NCI-H2107 (cell line): ENCODE measurements around the gene TBRG1.
"Not testable (repeated sequence)": the region's sequence is repeated elsewhere in the genome, so short reads cannot be mapped to it uniquely, and the experiment has no call there.

Experiments
- DNase-seq: peaks from one replicate; lab custom pipeline; 2025; lab: John Stamatoyannopoulos, UW

The TBRG1 gene

GRCh38 chr11:124622531-124623451, at the start of gene TBRG1:
Gene TBRG1 (plus strand): TSS chr11:124622864. CDS start chr11:124623084, 220 bp downstream.
- peak; percentile 9 for DNase-seq

- DNase-seq: no peak
These were observed 44.8 kb upstream of the TBRG1 start for GRCh38 chr11:124577716-124578427.

- DNase-seq: no peak
These were observed 43.9 kb upstream of the TBRG1 start for GRCh38 chr11:124578761-124579160.

- DNase-seq: no peak
These were observed 40.8 kb upstream of the TBRG1 start for GRCh38 chr11:124581817-124582216.

- DNase-seq: no peak
These were observed 40.1 kb upstream of the TBRG1 start for GRCh38 chr11:124582565-124582964.

GRCh38 chr11:124583781-124584180, 38.9 kb upstream of the TBRG1 start:
- DNase-seq: no peak

- no peak for DNase-seq
These were observed 37.8 kb upstream of the TBRG1 start for GRCh38 chr11:124584681-124585372.

- DNase-seq: no peak
These were observed 36.3 kb upstream of the TBRG1 start for GRCh38 chr11:124586238-124586860.

GRCh38 chr11:124591430-124591829, 31.2 kb upstream of the TBRG1 start:
- DNase-seq: no peak

GRCh38 chr11:124592627-124593026, 30.0 kb upstream of the TBRG1 start:
- DNase-seq: no peak

GRCh38 chr11:124595302-124595701, 27.4 kb upstream of the TBRG1 start:
- no peak for DNase-seq

GRCh38 chr11:124597626-124598025, 25.0 kb upstream of the TBRG1 start:
- no peak for DNase-seq

- no peak for DNase-seq
These were observed 21.9 kb upstream of the TBRG1 start for GRCh38 chr11:124600621-124601320.

GRCh38 chr11:124602193-124602592, 20.5 kb upstream of the TBRG1 start:
- no peak for DNase-seq

- DNase-seq: not testable (repeated sequence)
These were observed 19.9 kb upstream of the TBRG1 start for GRCh38 chr11:124602723-124603122.

- DNase-seq: no peak
These were observed 16.9 kb upstream of the TBRG1 start for GRCh38 chr11:124605719-124606118.

GRCh38 chr11:124608147-124608546, 14.5 kb upstream of the TBRG1 start:
- no peak for DNase-seq

- DNase-seq: no peak
These were observed 12.4 kb upstream of the TBRG1 start for GRCh38 chr11:124610295-124610694.

- no peak for DNase-seq
These were observed 11.6 kb upstream of the TBRG1 start, which contains the start of gene PANX3 for GRCh38 chr11:124611064-124611463. Gene PANX3 (plus strand): TSS chr11:124611428. CDS start chr11:124611557, 129 bp downstream.

- no peak for DNase-seq
These were observed 10.6 kb upstream of the TBRG1 start for GRCh38 chr11:124612045-124612444.

- DNase-seq: no peak
These were observed 10.0 kb upstream of the TBRG1 start for GRCh38 chr11:124612567-124613246.
